GM12878 (cell line): ENCODE measurements around the gene SHFL. TPM values are rescaled to one million over a fixed set of nuclear protein-coding genes. Genes with fewer than 3 reads are reported as not detected.

Experiments
- ATAC-seq: fragments of 200-7000 bp; cut with Tn5 transposase; 3 replicates; pipeline ENCODE4 v1.9.1; 2020; ENCODE audit warnings: mild to moderate bottlenecking, moderate library complexity
- BruUV-seq: library from RNA; stranded (reverse); fragments of 400-500 nt; replicated peaks from 2 replicates; lab custom pipeline; 2021; lab: Mats Ljungman, UMichigan
- CTCF ChIA-PET: fragments of 300-600 bp; sonication (Branson Sonifier 250); formaldehyde crosslinking; extraction: SDS; loops from one replicate; lab custom pipeline; 2021; ENCODE audit warnings: inconsistent platforms; lab: Yijun Ruan, JAX
- POLR2A ChIA-PET: fragments of 350-600 bp; formaldehyde crosslinking; extraction: SDS; loops from one replicate; lab custom pipeline; 2021; ENCODE audit warnings: inconsistent platforms; lab: Charles Lee
- RAD21 ChIA-PET: fragments of 300-600 bp; sonication (Branson Sonifier 250); formaldehyde crosslinking; loops from one replicate; lab custom pipeline; 2023; ENCODE audit warnings: antibody characterized with exemption; ENCODE audit not compliant: unreplicated experiment; lab: Charles Lee
- SMC1A ChIA-PET: fragments of 300-600 bp; sonication (Branson Sonifier 250); formaldehyde crosslinking; loops from one replicate; lab custom pipeline; 2023; ENCODE audit not compliant: unreplicated experiment, uncharacterized antibody; lab: Charles Lee
- DNase-seq: peaks from one replicate; pipeline ENCODE4 v3.0.0-alpha.2; 2011; ENCODE audit warnings: low read depth, low spot score
- FAIRE-seq: peaks from 3 replicates; lab custom pipeline; 2011; peaks lifted over from hg19 to GRCh38; lab: Jason Lieb, UNC
- H2AFZ ChIP-seq: 2 replicates; pipeline ENCODE4 v1.6.0; 2011; ENCODE audit warnings: low read depth, low read length, control low read depth; ENCODE audit not compliant: control insufficient read depth
- H3K27ac ChIP-seq: 2 replicates; pipeline ENCODE4 v1.5.1; 2011; ENCODE audit warnings: control low read depth; ENCODE audit not compliant: control insufficient read depth, insufficient read depth
- H3K27me3 ChIP-seq, 2 experiments: replicated peaks in 1 of 2; 2 replicates each; pipeline versions ENCODE4 v1.6.0 to v1.6.1; 2011; ENCODE audit warnings: low read length in 1 of 2; ENCODE audit not compliant: control insufficient read depth in 2 of 2, insufficient read depth in 2 of 2
- H3K36me3 ChIP-seq, 2 experiments: 2 replicates each; pipeline ENCODE4 v1.5.1; 2011; ENCODE audit warnings: low read length in 1 of 2; ENCODE audit not compliant: control insufficient read depth in 2 of 2, insufficient read depth in 2 of 2
- H3K4me1 ChIP-seq: 2 replicates; pipeline ENCODE4 v1.6.1; 2011; ENCODE audit warnings: mild to moderate bottlenecking, low read length, moderate library complexity, mixed read lengths; ENCODE audit not compliant: control insufficient read depth, insufficient read depth
- H3K4me2 ChIP-seq: 2 replicates; pipeline ENCODE4 v1.6.0; 2011; ENCODE audit warnings: control low read depth; ENCODE audit not compliant: control insufficient read depth, insufficient read depth
- H3K4me3 ChIP-seq: fragments of 200-600 bp; sonication (generic); 2 replicates; pipeline ENCODE4 v1.5.1; 2016
- H3K79me2 ChIP-seq: 2 replicates; pipeline ENCODE4 v1.6.0; 2011; ENCODE audit warnings: low read length; ENCODE audit not compliant: control insufficient read depth, insufficient read depth
- H3K9ac ChIP-seq: 2 replicates; pipeline ENCODE4 v1.8.0; 2011; ENCODE audit warnings: low read length, control low read depth, mixed read lengths; ENCODE audit not compliant: control insufficient read depth, insufficient read depth
- H3K9me3 ChIP-seq: replicated peaks from 3 replicates; pipeline ENCODE4 v1.5.1; 2011; ENCODE audit warnings: mild to moderate bottlenecking, low read length; ENCODE audit not compliant: control insufficient read depth, insufficient read depth
- H4K20me1 ChIP-seq: 2 replicates; pipeline ENCODE4 v1.6.0; 2011; ENCODE audit not compliant: control insufficient read depth, insufficient read depth
- HCFC1 ChIP-seq: fragments of 150-350 bp; IDR thresholded peaks from 2 replicates; pipeline ENCODE4 v1.6.1; 2014; ENCODE audit warnings: low read length
- HDAC6 ChIP-seq: fragments of 200-600 bp; sonication (generic); IDR thresholded peaks from one replicate; pipeline ENCODE4 v1.8.0; 2017; ENCODE audit warnings: antibody characterized with exemption; ENCODE audit not compliant: unreplicated experiment
- KLF5 ChIP-seq: fragments of 450-650 bp; IDR thresholded peaks from 2 replicates; pipeline ENCODE4 v1.6.1; 2014; ENCODE audit warnings: mild to moderate bottlenecking; ENCODE audit not compliant: partially characterized antibody
- POLR2A ChIP-seq: IDR thresholded peaks from 2 replicates; pipeline ENCODE4 v1.6.1; 2011; ENCODE audit warnings: low read depth, mild to moderate bottlenecking, low read length
- POLR2AphosphoS2 ChIP-seq: IDR thresholded peaks from 2 replicates; pipeline ENCODE4 v1.6.1; 2011; ENCODE audit warnings: low read depth, mild to moderate bottlenecking, low read length, improper control_type of control experiment, moderate library complexity
- TCF3 ChIP-seq: IDR thresholded peaks from 2 replicates; pipeline ENCODE4 v1.6.1; 2012; ENCODE audit warnings: low read depth, mild to moderate bottlenecking, low read length, borderline replicate concordance; ENCODE audit not compliant: insufficient read depth
- WRNIP1 ChIP-seq: IDR thresholded peaks from 2 replicates; pipeline ENCODE4 v1.6.1; 2011; ENCODE audit warnings: low read depth, low read length, improper control_type of control experiment, borderline replicate concordance
- ZNF274 ChIP-seq: IDR thresholded peaks from one replicate; pipeline ENCODE4 v1.8.0; 2011; ENCODE audit not compliant: insufficient read length, insufficient read depth
- WGBS: methylation state at CpG from one replicate; pipeline ENCODE4 v1.1.6; 2016; ENCODE audit warnings: low lambda C conversion rate; ENCODE audit not compliant: insufficient replicate concordance, insufficient coverage; ENCODE audit errors: missing lambda C conversion rate; 5-methylcytosine and 5-hydroxymethylcytosine counted together
- in situ Hi-C: fragments of 300-500 bp; cut with MboI; formaldehyde crosslinking; loops from 9 replicates; pipeline ENCODE4 v1.14.3; 2018; ENCODE audit warnings: mixed read lengths
- intact Hi-C: fragments of 100-400 bp; cut with micrococcal nuclease; formaldehyde crosslinking; loops from one replicate; pipeline ENCODE4 v1.14.2; 2022; ENCODE audit not compliant: unreplicated experiment
- polyA plus RNA-seq, 11 experiments: library from polyadenylated mRNA; depleted of rRNA in 4 of 11; unstranded in 6 of 11; stranded (reverse) in 5 of 11; fragments of >200 nt; fragmentation: Nextera tagmentation in 4 of 11; fragmentation: Illumina TruSeq in 1 of 11; extraction: Ambion mirVana in 4 of 11; extraction: Trizol in 1 of 11; gene quantifications; 1 replicate in 1 of 11; 2 replicates in 10 of 11; pipeline versions ENCODE4 v1.2.1 to v1.2.3, GENCODE V29; 2011 to 2016; ENCODE audit warnings: inconsistent platforms in 2 of 11, missing spikeins in 2 of 11, low read depth in 1 of 11
- total RNA-seq, 4 experiments: library from RNA; depleted of rRNA in 3 of 4; stranded (reverse); fragments of >200 nt in 3 of 4; fragmentation: Illumina TruSeq in 1 of 4; extraction: Trizol in 1 of 4; gene quantifications; 2 replicates each; pipeline versions ENCODE4 v1.2.1 to v1.2.3, GENCODE V29; 2013 to 2021
- TF ChIP-seq, protein P1 (sequence below): IDR thresholded peaks from 2 replicates; pipeline ENCODE4 v1.6.1; 2012; ENCODE audit warnings: low read depth, low read length, improper control_type of control experiment
- TF ChIP-seq, protein P2 (sequence below): IDR thresholded peaks from 2 replicates; pipeline ENCODE4 v1.6.1; 2012; ENCODE audit warnings: low read length, inconsistent platforms
- TF ChIP-seq, protein P3 (sequence below): fragments of 450-650 bp; IDR thresholded peaks from 2 replicates; pipeline ENCODE4 v1.6.1; 2017; ENCODE audit warnings: mild to moderate bottlenecking, moderate library complexity
- TF ChIP-seq, protein P4 (sequence below): fragments of 150-350 bp; IDR thresholded peaks from 2 replicates; pipeline ENCODE4 v1.6.1; 2016; ENCODE audit warnings: low read depth, low read length
- TF ChIP-seq, protein P5 (sequence below): IDR thresholded peaks from 2 replicates; pipeline ENCODE4 v1.6.1; 2011; ENCODE audit warnings: low read depth, mild to moderate bottlenecking, low read length, moderate library complexity, borderline replicate concordance; ENCODE audit errors: extremely low read depth

SHFL gene
- total and polyA plus RNA-seq, 10 of the 15 experiments (the other 5 are each of a cell fraction or from before 2014, with no cell fraction given) = 8.0 to 83.8 (median 40.7) TPM

DNA sequence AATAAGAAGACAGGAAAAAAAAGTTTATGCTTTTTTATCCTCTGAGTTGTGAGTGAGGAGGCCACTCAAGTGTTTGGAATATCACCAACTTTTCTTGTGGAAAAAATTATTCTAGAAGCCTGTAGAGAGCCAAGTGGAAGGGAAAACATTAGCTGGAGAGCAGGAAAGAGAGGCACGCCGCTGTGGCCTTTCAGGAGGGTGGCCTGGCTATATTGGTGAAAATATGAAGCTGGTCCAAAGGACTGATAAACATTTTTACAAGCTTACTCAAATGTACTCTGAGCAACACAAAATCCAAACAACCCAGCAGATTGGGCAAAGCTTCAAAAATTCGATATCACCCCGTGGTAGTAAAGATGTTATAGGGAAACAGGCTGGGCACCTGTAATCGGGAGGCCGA, 35.9 kb downstream of the SHFL start:
- DNase-seq (no peak), ATAC-seq (no peak), FAIRE-seq (no peak)
- Histone ChIP-seq H3K27ac (no peak overlapping the region), H3K9ac (no peak overlapping the region), H3K36me3 (peaks cover 3 to 4% of the 10 kb centered on the region in 2 experiments), H3K4me3 (no peak overlapping the region), H3K9me3 (no peaks in the 10 kb centered on the region), H3K4me2 (no peak overlapping the region), H3K4me1 (0 out of 2 replicates have a peak, but pooled peaks cover 2% of the 10 kb centered on the region), H2AFZ (no peak overlapping the region), H3K27me3 (no peaks in the 10 kb centered on the region), H3K79me2 (peaks cover 17% of the 10 kb centered on the region), H4K20me1 (no peaks in the 10 kb centered on the region)
- TF ChIP-seq POLR2AphosphoS2 (no peak), WRNIP1 (no peak), TCF3 (no peak), HCFC1 (no peak), KLF5 (no peak), HDAC6 (no peak), POLR2A (no peak), ZNF274 (no peak)
- TF ChIP-seq, protein P1, sequence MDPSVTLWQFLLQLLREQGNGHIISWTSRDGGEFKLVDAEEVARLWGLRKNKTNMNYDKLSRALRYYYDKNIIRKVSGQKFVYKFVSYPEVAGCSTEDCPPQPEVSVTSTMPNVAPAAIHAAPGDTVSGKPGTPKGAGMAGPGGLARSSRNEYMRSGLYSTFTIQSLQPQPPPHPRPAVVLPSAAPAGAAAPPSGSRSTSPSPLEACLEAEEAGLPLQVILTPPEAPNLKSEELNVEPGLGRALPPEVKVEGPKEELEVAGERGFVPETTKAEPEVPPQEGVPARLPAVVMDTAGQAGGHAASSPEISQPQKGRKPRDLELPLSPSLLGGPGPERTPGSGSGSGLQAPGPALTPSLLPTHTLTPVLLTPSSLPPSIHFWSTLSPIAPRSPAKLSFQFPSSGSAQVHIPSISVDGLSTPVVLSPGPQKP = no peak
- TF ChIP-seq, protein P2, sequence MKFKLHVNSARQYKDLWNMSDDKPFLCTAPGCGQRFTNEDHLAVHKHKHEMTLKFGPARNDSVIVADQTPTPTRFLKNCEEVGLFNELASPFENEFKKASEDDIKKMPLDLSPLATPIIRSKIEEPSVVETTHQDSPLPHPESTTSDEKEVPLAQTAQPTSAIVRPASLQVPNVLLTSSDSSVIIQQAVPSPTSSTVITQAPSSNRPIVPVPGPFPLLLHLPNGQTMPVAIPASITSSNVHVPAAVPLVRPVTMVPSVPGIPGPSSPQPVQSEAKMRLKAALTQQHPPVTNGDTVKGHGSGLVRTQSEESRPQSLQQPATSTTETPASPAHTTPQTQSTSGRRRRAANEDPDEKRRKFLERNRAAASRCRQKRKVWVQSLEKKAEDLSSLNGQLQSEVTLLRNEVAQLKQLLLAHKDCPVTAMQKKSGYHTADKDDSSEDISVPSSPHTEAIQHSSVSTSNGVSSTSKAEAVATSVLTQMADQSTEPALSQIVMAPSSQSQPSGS = no peak
- TF ChIP-seq, protein P3, sequence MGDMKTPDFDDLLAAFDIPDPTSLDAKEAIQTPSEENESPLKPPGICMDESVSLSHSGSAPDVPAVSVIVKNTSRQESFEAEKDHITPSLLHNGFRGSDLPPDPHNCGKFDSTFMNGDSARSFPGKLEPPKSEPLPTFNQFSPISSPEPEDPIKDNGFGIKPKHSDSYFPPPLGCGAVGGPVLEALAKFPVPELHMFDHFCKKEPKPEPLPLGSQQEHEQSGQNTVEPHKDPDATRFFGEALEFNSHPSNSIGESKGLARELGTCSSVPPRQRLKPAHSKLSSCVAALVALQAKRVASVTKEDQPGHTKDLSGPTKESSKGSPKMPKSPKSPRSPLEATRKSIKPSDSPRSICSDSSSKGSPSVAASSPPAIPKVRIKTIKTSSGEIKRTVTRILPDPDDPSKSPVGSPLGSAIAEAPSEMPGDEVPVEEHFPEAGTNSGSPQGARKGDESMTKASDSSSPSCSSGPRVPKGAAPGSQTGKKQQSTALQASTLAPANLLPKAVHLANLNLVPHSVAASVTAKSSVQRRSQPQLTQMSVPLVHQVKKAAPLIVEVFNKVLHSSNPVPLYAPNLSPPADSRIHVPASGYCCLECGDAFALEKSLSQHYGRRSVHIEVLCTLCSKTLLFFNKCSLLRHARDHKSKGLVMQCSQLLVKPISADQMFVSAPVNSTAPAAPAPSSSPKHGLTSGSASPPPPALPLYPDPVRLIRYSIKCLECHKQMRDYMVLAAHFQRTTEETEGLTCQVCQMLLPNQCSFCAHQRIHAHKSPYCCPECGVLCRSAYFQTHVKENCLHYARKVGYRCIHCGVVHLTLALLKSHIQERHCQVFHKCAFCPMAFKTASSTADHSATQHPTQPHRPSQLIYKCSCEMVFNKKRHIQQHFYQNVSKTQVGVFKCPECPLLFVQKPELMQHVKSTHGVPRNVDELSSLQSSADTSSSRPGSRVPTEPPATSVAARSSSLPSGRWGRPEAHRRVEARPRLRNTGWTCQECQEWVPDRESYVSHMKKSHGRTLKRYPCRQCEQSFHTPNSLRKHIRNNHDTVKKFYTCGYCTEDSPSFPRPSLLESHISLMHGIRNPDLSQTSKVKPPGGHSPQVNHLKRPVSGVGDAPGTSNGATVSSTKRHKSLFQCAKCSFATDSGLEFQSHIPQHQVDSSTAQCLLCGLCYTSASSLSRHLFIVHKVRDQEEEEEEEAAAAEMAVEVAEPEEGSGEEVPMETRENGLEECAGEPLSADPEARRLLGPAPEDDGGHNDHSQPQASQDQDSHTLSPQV = no peak
- TF ChIP-seq, protein P4, sequence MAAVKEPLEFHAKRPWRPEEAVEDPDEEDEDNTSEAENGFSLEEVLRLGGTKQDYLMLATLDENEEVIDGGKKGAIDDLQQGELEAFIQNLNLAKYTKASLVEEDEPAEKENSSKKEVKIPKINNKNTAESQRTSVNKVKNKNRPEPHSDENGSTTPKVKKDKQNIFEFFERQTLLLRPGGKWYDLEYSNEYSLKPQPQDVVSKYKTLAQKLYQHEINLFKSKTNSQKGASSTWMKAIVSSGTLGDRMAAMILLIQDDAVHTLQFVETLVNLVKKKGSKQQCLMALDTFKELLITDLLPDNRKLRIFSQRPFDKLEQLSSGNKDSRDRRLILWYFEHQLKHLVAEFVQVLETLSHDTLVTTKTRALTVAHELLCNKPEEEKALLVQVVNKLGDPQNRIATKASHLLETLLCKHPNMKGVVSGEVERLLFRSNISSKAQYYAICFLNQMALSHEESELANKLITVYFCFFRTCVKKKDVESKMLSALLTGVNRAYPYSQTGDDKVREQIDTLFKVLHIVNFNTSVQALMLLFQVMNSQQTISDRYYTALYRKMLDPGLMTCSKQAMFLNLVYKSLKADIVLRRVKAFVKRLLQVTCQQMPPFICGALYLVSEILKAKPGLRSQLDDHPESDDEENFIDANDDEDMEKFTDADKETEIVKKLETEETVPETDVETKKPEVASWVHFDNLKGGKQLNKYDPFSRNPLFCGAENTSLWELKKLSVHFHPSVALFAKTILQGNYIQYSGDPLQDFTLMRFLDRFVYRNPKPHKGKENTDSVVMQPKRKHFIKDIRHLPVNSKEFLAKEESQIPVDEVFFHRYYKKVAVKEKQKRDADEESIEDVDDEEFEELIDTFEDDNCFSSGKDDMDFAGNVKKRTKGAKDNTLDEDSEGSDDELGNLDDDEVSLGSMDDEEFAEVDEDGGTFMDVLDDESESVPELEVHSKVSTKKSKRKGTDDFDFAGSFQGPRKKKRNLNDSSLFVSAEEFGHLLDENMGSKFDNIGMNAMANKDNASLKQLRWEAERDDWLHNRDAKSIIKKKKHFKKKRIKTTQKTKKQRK = no peak
- TF ChIP-seq, protein P5, sequence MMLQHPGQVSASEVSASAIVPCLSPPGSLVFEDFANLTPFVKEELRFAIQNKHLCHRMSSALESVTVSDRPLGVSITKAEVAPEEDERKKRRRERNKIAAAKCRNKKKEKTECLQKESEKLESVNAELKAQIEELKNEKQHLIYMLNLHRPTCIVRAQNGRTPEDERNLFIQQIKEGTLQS = no peak
- RAD21 ChIA-PET = interaction anchor here (1.7 kb wide), 1 partner anchor 128 kb away, joined by 6 read pairs; no protein-coding TSS in a partner anchor
- intact Hi-C loops (loop anchor here (5.0 kb wide), 1 partner anchor 130 kb away; the partner anchor contains the start of gene MRPL4), in situ Hi-C loops (no loop called here)
- POLR2A ChIA-PET = interaction anchor here (0.8 kb wide), 1 partner anchor 21 kb away, joined by 6 read pairs; no protein-coding TSS in a partner anchor
- CTCF ChIA-PET = interaction anchor here (1.0 kb wide), 1 partner anchor 128 kb away, joined by 5 read pairs; no protein-coding TSS in a partner anchor
- SMC1A ChIA-PET = interaction anchor here (1.7 kb wide), 1 partner anchor 24 kb away, joined by 3 read pairs; no protein-coding TSS in a partner anchor
- 82% methylated on average over 6 of the region's 6 CpGs for WGBS
- BruUV-seq = no TSS peak
